HCT116 (cell line): Measurements from ENCODE around the gene SLC25A21.

Source experiments
- CBX3 ChIP-seq: IDR thresholded peaks from 2 replicates; pipeline ENCODE4 v1.6.1; 2012; ENCODE audit warnings: low read depth
- CEBPB ChIP-seq: IDR thresholded peaks from 2 replicates; pipeline ENCODE4 v1.6.1; 2012; ENCODE audit warnings: low read depth
- CTCF ChIP-seq, 3 experiments: fragments of 200-600 bp in 1 of 3; sonication (generic) in 1 of 3; IDR thresholded peaks in 2 of 3; conservative IDR thresholded peaks in 1 of 3; 2 replicates each; pipeline ENCODE4 v1.5.1; 2012 to 2017; ENCODE audit warnings: low read depth in 2 of 3, low read length in 2 of 3, antibody characterized with exemption in 1 of 3, borderline replicate concordance in 1 of 3, control low read depth in 1 of 3, mild to moderate bottlenecking in 1 of 3, mixed read lengths in 1 of 3, mixed run types in 1 of 3, moderate library complexity in 1 of 3; ENCODE audit not compliant: insufficient read depth in 1 of 3
- ELF1 ChIP-seq: IDR thresholded peaks from 2 replicates; pipeline ENCODE4 v1.6.1; 2012; ENCODE audit warnings: low read depth, borderline replicate concordance
- EZH2 ChIP-seq: fragments of 200-600 bp; sonication (generic); IDR thresholded peaks from 2 replicates; pipeline ENCODE4 v1.6.1; 2017; ENCODE audit warnings: antibody characterized with exemption, mixed run types
- POLR2A ChIP-seq: IDR thresholded peaks from 2 replicates; pipeline ENCODE4 v1.7.0; 2011; ENCODE audit warnings: borderline replicate concordance; ENCODE audit not compliant: insufficient read depth, insufficient read length; ENCODE audit errors: extremely low read depth
- RAD21 ChIP-seq: IDR thresholded peaks from 2 replicates; pipeline ENCODE4 v1.6.1; 2012; ENCODE audit warnings: low read depth, mild to moderate bottlenecking
- SIN3A ChIP-seq: IDR thresholded peaks from 2 replicates; pipeline ENCODE4 v1.6.1; 2012; ENCODE audit warnings: low read depth
- SP1 ChIP-seq: IDR thresholded peaks from 2 replicates; pipeline ENCODE4 v1.6.1; 2012; ENCODE audit warnings: low read depth
- TCF7L2 ChIP-seq: IDR thresholded peaks from 2 replicates; pipeline ENCODE4 v1.7.0; 2011; ENCODE audit warnings: borderline replicate concordance, inconsistent platforms; ENCODE audit not compliant: insufficient read depth, insufficient read length; ENCODE audit errors: extremely low read depth
- TF ChIP-seq, protein P1 (sequence below): IDR thresholded peaks from 2 replicates; pipeline ENCODE4 v1.6.1; 2012
- TF ChIP-seq, protein P2 (sequence below): IDR thresholded peaks from 2 replicates; pipeline ENCODE4 v1.6.1; 2012; ENCODE audit warnings: low read depth

- TF ChIP-seq SP1 (no peak), EZH2 (no peak), CTCF (IDR thresholded peaks at IDR 0.05 in 2 of 3, conservative IDR thresholded peaks at IDR 0.05 in 1 of 3; ENCODE audit: borderline replicate concordance in 1 of 3, insufficient read depth in 1 of 3, low read depth in 2 of 3, low read length in 2 of 3) (no peak), POLR2A (no peak), RAD21 (no peak), TCF7L2 (no peak), SIN3A (no peak), CEBPB (no peak), ELF1 (no peak), CBX3 (no peak)
- TF ChIP-seq, protein P1, sequence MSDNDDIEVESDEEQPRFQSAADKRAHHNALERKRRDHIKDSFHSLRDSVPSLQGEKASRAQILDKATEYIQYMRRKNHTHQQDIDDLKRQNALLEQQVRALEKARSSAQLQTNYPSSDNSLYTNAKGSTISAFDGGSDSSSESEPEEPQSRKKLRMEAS, result no peak
- TF ChIP-seq, protein P2, sequence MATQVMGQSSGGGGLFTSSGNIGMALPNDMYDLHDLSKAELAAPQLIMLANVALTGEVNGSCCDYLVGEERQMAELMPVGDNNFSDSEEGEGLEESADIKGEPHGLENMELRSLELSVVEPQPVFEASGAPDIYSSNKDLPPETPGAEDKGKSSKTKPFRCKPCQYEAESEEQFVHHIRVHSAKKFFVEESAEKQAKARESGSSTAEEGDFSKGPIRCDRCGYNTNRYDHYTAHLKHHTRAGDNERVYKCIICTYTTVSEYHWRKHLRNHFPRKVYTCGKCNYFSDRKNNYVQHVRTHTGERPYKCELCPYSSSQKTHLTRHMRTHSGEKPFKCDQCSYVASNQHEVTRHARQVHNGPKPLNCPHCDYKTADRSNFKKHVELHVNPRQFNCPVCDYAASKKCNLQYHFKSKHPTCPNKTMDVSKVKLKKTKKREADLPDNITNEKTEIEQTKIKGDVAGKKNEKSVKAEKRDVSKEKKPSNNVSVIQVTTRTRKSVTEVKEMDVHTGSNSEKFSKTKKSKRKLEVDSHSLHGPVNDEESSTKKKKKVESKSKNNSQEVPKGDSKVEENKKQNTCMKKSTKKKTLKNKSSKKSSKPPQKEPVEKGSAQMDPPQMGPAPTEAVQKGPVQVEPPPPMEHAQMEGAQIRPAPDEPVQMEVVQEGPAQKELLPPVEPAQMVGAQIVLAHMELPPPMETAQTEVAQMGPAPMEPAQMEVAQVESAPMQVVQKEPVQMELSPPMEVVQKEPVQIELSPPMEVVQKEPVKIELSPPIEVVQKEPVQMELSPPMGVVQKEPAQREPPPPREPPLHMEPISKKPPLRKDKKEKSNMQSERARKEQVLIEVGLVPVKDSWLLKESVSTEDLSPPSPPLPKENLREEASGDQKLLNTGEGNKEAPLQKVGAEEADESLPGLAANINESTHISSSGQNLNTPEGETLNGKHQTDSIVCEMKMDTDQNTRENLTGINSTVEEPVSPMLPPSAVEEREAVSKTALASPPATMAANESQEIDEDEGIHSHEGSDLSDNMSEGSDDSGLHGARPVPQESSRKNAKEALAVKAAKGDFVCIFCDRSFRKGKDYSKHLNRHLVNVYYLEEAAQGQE, result no peak
These were observed 469.9 kb downstream of the SLC25A21 start for GRCh38 chr14:36702474-36702873.
